Mesodermal cell (in vitro differentiated cells): ENCODE data around the gene NDUFS7.

Experiments used
- H3K27ac ChIP-seq: 2 replicates; pipeline ENCODE4 v1.7.0; 2013; ENCODE audit warnings: mild to moderate bottlenecking, low read depth, low read length, moderate library complexity; ENCODE audit not compliant: severe bottlenecking
- H3K36me3 ChIP-seq: 2 replicates; pipeline ENCODE4 v1.7.1; 2013; ENCODE audit warnings: mild to moderate bottlenecking, low read length, moderate library complexity; ENCODE audit not compliant: control insufficient read depth, insufficient read depth
- H3K4me1 ChIP-seq: one replicate; pipeline ENCODE4 v1.7.1; 2013; ENCODE audit warnings: mild to moderate bottlenecking, low read length; ENCODE audit not compliant: insufficient read depth, control insufficient read depth, poor library complexity, severe bottlenecking
- H3K4me3 ChIP-seq: 2 replicates; pipeline ENCODE4 v1.7.0; 2013; ENCODE audit warnings: low read length, control low read depth, mild to moderate bottlenecking; ENCODE audit not compliant: insufficient read depth, poor library complexity, severe bottlenecking; ENCODE audit errors: extremely low read depth
- H3K9me3 ChIP-seq: 2 replicates; pipeline ENCODE4 v1.7.1; 2013; ENCODE audit warnings: mild to moderate bottlenecking, low read length, moderate library complexity; ENCODE audit not compliant: control insufficient read depth
- WGBS, 2 experiments: methylation state at CpG; one replicate each; pipeline ENCODE4 v1.1.5; 2013; ENCODE audit warnings: missing lambda C conversion rate in 2 of 2; ENCODE audit not compliant: insufficient coverage in 2 of 2; 5-methylcytosine and 5-hydroxymethylcytosine counted together

Gene NDUFS7

GRCh38 chr19:1355568-1356507 is 27.9 kb upstream of the NDUFS7 start:
- Histone ChIP-seq H3K4me1 (peaks cover 11% of the 10 kb centered on the region), H3K36me3 (peaks cover 46% of the 10 kb centered on the region), H3K27ac (no peak overlapping the region), H3K9me3 (no peaks in the 10 kb centered on the region), H3K4me3 (peak overlapping the region; percentile 88)
- WGBS, 2 experiments = 41 to 49% methylated on average over 26 to 32 of the region's 32 CpGs

GRCh38 chr19:1356508-1356865 is 27.2 kb upstream of the NDUFS7 start:
- Histone ChIP-seq H3K27ac (no peak overlapping the region), H3K4me3 (no peak overlapping the region), H3K36me3 (peaks cover 53% of the 10 kb centered on the region), H3K9me3 (no peaks in the 10 kb centered on the region), H3K4me1 (peaks cover 13% of the 10 kb centered on the region)
- WGBS, 2 experiments = 87 to 90% methylated on average over 2 to 3 of the region's 3 CpGs

DNA sequence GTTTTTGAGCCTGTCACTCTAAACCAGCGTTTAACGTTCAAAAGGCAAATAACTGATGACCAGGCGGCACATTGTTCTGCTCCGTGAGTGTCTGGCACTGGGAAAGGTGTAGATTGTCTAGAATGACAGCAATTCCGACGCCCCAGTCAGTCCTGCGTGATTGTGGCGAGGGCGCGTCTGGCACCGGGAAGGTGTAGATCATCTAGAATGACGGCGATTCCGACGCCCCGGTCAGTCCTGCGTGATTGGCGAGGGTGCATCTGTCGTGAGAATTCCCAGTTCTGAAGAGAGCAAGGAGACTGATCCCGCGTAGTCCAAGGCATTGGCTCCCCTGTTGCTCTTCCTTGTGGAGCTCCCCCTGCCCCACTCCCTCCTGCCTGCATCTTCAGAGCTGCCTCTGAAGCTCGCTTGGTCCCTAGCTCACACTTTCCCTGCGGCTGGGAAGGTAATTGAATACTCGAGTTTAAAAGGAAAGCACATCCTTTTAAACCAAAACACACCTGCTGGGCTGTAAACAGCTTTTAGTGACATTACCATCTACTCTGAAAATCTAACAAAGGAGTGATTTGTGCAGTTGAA is 26.1 kb upstream of the NDUFS7 start:
- 70 to 77% methylated on average over 19 to 22 of the region's 24 CpGs for WGBS, 2 experiments
- peaks cover 64% of the 10 kb centered on the region for H3K36me3 ChIP-seq
- no peak overlapping the region for H3K27ac ChIP-seq
- no peak overlapping the region for H3K4me3 ChIP-seq
- H3K4me1 ChIP-seq = peaks cover 13% of the 10 kb centered on the region
- H3K9me3 ChIP-seq = no peaks in the 10 kb centered on the region

DNA sequence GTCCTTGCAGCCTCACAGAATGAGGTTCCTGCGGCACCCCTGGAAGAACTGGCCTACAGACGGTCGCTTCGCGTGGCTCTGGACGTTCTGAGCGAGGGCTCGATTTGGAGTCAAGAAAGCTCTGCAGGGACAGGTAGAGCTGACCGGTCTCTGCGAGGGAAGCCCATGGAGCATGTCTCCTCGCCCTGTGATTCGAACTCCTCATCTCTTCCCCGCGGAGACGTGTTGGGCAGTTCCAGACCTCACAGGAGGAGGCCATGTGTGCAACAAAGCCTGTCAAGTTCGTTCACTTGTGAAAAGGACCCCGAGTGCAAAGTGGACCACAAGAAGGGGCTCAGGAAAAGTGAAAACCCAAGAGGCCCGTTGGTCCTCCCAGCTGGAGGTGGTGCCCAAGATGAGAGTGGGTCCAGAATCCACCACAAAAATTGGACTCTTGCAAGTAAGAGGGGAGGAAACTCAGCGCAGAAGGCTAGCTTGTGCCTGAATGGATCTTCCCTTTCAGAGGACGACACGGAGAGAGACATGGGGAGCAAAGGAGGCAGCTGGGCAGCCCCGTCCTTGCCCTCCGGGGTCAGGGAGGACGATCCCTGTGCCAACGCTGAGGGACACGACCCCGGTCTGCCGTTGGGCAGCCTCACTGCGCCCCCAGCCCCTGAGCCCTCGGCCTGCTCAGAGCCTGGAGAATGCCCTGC is 23.4 kb upstream of the NDUFS7 start:
- WGBS, 2 experiments = 91 to 93% methylated on average over 29 to 30 of the region's 30 CpGs
- Histone ChIP-seq H3K27ac (peak overlapping the region; percentile 5), H3K4me1 (peaks cover 11% of the 10 kb centered on the region), H3K4me3 (no peak overlapping the region), H3K36me3 (peaks cover 88% of the 10 kb centered on the region), H3K9me3 (no peaks in the 10 kb centered on the region)

GRCh38 chr19:1360818-1361461 is 22.8 kb upstream of the NDUFS7 start:
- Histone ChIP-seq H3K9me3 (no peaks in the 10 kb centered on the region), H3K27ac (no peak overlapping the region), H3K4me1 (peaks cover 11% of the 10 kb centered on the region), H3K36me3 (peaks cover 95% of the 10 kb centered on the region), H3K4me3 (no peak overlapping the region)
- 86 to 87% methylated on average over 25 to 27 of the region's 31 CpGs for WGBS, 2 experiments

GRCh38 chr19:1361601-1362386 is 21.9 kb upstream of the NDUFS7 start:
- no peak overlapping the region for H3K4me3 ChIP-seq
- 90 to 94% methylated on average over 21 to 27 of the region's 30 CpGs for WGBS, 2 experiments

DNA sequence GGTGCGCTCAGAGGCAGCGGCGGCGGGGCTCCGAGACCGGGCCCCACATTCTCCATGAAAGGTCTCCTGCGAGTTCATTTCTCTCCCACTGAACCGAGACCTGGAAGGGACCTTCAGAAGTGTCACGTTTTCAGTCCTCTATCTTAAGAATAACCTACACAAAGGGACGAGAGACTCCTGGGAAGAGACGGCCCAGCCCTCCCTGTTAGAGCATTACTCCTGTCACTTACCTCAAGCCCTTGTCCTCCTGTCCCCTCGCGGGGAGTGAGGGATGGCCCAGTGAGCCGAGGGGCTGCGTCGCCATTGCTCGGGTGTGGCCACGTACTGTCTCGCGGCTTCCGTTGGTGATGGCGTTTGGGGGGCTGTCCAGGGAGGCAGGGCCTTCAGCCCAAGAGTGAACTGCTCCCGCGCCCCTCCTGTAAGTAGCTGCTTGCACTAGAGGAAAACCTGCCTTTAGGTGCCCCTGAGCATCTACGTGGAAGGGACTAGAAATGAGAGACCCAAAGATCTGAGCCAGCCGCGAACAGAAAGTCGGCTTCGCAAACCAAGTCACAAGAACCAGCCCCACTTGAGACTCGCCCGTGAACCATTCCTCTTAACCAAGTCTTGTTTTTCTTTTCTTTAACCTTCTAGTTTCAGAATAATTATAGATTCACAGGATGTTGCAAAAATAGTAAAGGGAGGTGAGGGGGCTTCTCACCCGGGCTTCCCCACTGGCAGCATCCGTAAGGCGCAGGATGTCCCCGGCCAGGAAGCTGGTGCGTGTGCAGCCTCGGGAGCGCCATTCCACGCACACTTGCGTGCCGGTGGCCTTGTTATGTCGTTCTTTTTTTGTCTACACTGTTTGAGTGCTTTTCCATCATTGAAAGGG is 21.1 kb upstream of the NDUFS7 start:
- Histone ChIP-seq H3K36me3 (peaks cover 97% of the 10 kb centered on the region), H3K4me1 (peaks cover 11% of the 10 kb centered on the region), H3K4me3 (no peak overlapping the region), H3K27ac (no peak overlapping the region), H3K9me3 (no peaks in the 10 kb centered on the region)
- WGBS, 2 experiments = 92 to 95% methylated on average over 35 to 36 of the region's 42 CpGs

More at GRCh38 chr19:1361601-1362386, 21.9 kb upstream of the NDUFS7 start:
- Histone ChIP-seq H3K4me1 (peaks cover 11% of the 10 kb centered on the region), H3K9me3 (no peaks in the 10 kb centered on the region), H3K36me3 (peaks cover 97% of the 10 kb centered on the region), H3K27ac (no peak overlapping the region)

DNA sequence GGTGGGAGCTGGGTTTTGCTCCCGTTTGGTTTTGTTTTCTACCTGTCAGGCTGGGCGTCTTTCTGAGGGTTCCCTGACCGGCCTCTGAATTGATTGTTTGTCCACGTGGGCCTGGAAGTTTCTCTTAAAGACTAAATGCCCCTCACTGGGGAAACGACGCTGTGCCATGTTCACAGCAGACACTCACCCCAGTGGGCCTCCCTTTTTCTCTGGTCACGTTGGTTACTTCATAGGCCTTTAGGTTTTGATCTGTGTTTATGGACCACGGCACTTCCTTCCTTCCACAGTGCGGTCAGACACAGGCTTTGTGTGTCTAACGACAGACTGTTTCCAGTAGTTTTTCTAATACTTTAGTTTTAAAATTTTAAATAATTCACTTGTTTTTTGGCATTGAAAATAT is 20.1 kb upstream of the NDUFS7 start:
- peaks cover 11% of the 10 kb centered on the region for H3K4me1 ChIP-seq
- 93 to 98% methylated on average over 6 to 7 of the region's 10 CpGs for WGBS, 2 experiments
- H3K36me3 ChIP-seq = peaks cover 93% of the 10 kb centered on the region
- H3K4me3 ChIP-seq = no peak overlapping the region
- no peaks in the 10 kb centered on the region for H3K9me3 ChIP-seq
- no peak overlapping the region for H3K27ac ChIP-seq

- no peak overlapping the region for H3K27ac ChIP-seq
- H3K36me3 ChIP-seq = peaks cover 92% of the 10 kb centered on the region
- no peak overlapping the region for H3K4me3 ChIP-seq
- no peaks in the 10 kb centered on the region for H3K9me3 ChIP-seq
- H3K4me1 ChIP-seq = peaks cover 11% of the 10 kb centered on the region
- 96 to 98% methylated on average over 10 to 11 of the region's 15 CpGs for WGBS, 2 experiments
Measured at GRCh38 chr19:1364070-1364704, 19.5 kb upstream of the NDUFS7 start.
